IMR-90 (cell line): ENCODE data around the gene CDC42EP3. TPM values are rescaled to one million over a fixed set of nuclear protein-coding genes. Genes with fewer than 3 reads are reported as not detected.
A peak's percentile ranks its signal among the peaks of the same experiment; 100 is the strongest.

ENCODE experiments used
- ATAC-seq: fragments of 200-7000 bp; cut with Tn5 transposase; 2 replicates; pipeline ENCODE4 v1.9.1; 2020; ENCODE audit warnings: low read depth, mild to moderate bottlenecking, moderate library complexity
- BruUV-seq: library from RNA; stranded (reverse); fragments of 400-500 nt; replicated peaks from 2 replicates; lab custom pipeline; 2021; lab: Mats Ljungman, UMichigan
- CTCF ChIA-PET: fragments of 300-600 bp; formaldehyde crosslinking; extraction: SDS; loops from one replicate; lab custom pipeline; 2021; ENCODE audit warnings: antibody characterized with exemption; lab: Yijun Ruan, JAX
- POLR2A ChIA-PET: fragments of 300-600 bp; sonication (Branson Sonifier 250); formaldehyde crosslinking; loops from one replicate; lab custom pipeline; 2022; ENCODE audit warnings: antibody characterized with exemption; ENCODE audit not compliant: unreplicated experiment; lab: Charles Lee
- DNase-seq: peaks from one replicate; pipeline ENCODE4 v3.0.0; 2013
- H2AFZ ChIP-seq: replicated peaks from 2 replicates; pipeline ENCODE3; 2013; ENCODE audit warnings: low read length, mild to moderate bottlenecking; ENCODE audit not compliant: poor library complexity
- H2AK5ac ChIP-seq: 2 replicates; pipeline ENCODE4 v1.6.1; 2013; ENCODE audit warnings: low read depth, low read length, inconsistent platforms
- H2AK9ac ChIP-seq: replicated peaks from 2 replicates; pipeline ENCODE3; 2013; ENCODE audit warnings: mild to moderate bottlenecking, low read depth, low read length, moderate library complexity; ENCODE audit not compliant: poor library complexity
- H2BK120ac ChIP-seq: 2 replicates; pipeline ENCODE4 v1.6.1; 2013; ENCODE audit warnings: low read depth, low read length, inconsistent platforms
- H2BK15ac ChIP-seq: 3 replicates; pipeline ENCODE4 v1.6.1; 2013; ENCODE audit warnings: low read depth, low read length, inconsistent platforms
- H2BK20ac ChIP-seq: 2 replicates; pipeline ENCODE4 v1.6.1; 2013; ENCODE audit warnings: low read depth, mild to moderate bottlenecking, inconsistent platforms, low read length, moderate library complexity
- H2BK5ac ChIP-seq: 2 replicates; pipeline ENCODE4 v1.6.1; 2013; ENCODE audit warnings: mild to moderate bottlenecking, low read depth, low read length, inconsistent platforms; ENCODE audit not compliant: poor library complexity, severe bottlenecking
- H3K14ac ChIP-seq: replicated peaks from 2 replicates; pipeline ENCODE4 v1.6.1; 2013; ENCODE audit warnings: low read depth, low read length, inconsistent platforms
- H3K18ac ChIP-seq: 2 replicates; pipeline ENCODE4 v1.6.1; 2013; ENCODE audit warnings: low read depth, low read length, control low read depth
- H3K23ac ChIP-seq: 2 replicates; pipeline ENCODE4 v1.6.1; 2013; ENCODE audit warnings: low read depth, low read length, inconsistent platforms
- H3K27ac ChIP-seq: 2 replicates; pipeline ENCODE4 v1.5.1; 2013; ENCODE audit warnings: mild to moderate bottlenecking, control low read depth, low read length; ENCODE audit not compliant: insufficient read depth
- H3K27me3 ChIP-seq: 2 replicates; pipeline ENCODE4 v1.6.1; 2013; ENCODE audit warnings: low read length; ENCODE audit not compliant: control insufficient read depth, insufficient read depth
- H3K36me3 ChIP-seq: 2 replicates; pipeline ENCODE4 v1.6.1; 2013; ENCODE audit warnings: low read length, mixed read lengths; ENCODE audit not compliant: control insufficient read depth, insufficient read depth
- H3K4ac ChIP-seq: 2 replicates; pipeline ENCODE4 v1.6.1; 2013; ENCODE audit warnings: low read depth, low read length, inconsistent platforms
- H3K4me1 ChIP-seq: 2 replicates; pipeline ENCODE4 v1.6.1; 2013; ENCODE audit warnings: low read length, mixed read lengths; ENCODE audit not compliant: control insufficient read depth, insufficient read depth
- H3K4me2 ChIP-seq: 2 replicates; pipeline ENCODE4 v1.6.1; 2013; ENCODE audit warnings: low read depth, mild to moderate bottlenecking, control low read depth, low read length, moderate library complexity
- H3K4me3 ChIP-seq: 2 replicates; pipeline ENCODE4 v1.5.1; 2013; ENCODE audit warnings: low read depth, mild to moderate bottlenecking, control low read depth, low read length, moderate library complexity; ENCODE audit not compliant: insufficient read depth
- H3K56ac ChIP-seq: 2 replicates; pipeline ENCODE4 v1.6.1; 2013; ENCODE audit warnings: low read length, inconsistent platforms; ENCODE audit not compliant: insufficient read depth; ENCODE audit errors: extremely low read depth
- H3K79me1 ChIP-seq, 2 experiments: 2 replicates each; pipeline ENCODE4 v1.6.1; 2013; ENCODE audit warnings: low read length in 2 of 2, inconsistent platforms in 1 of 2, low read depth in 1 of 2
- H3K9ac ChIP-seq: 2 replicates; pipeline ENCODE4 v1.6.1; 2013; ENCODE audit warnings: low read depth, low read length, control low read depth
- H3K9me1 ChIP-seq: 2 replicates; pipeline ENCODE4 v1.6.1; 2013; ENCODE audit warnings: low read length, inconsistent platforms; ENCODE audit not compliant: insufficient read depth
- H3K9me3 ChIP-seq: 2 replicates; pipeline ENCODE4 v1.6.1; 2013; ENCODE audit warnings: low read length; ENCODE audit not compliant: control insufficient read depth, insufficient read depth
- H4K20me1 ChIP-seq: 2 replicates; pipeline ENCODE4 v1.6.1; 2013; ENCODE audit warnings: low read length, inconsistent platforms; ENCODE audit not compliant: insufficient read depth
- H4K5ac ChIP-seq: 2 replicates; pipeline ENCODE4 v1.6.1; 2013; ENCODE audit warnings: mild to moderate bottlenecking, low read depth, low read length, control low read depth
- H4K8ac ChIP-seq, 2 experiments: 2 replicates each; pipeline ENCODE4 v1.6.1; 2013; ENCODE audit warnings: low read depth in 2 of 2, low read length in 2 of 2, control low read depth in 1 of 2, inconsistent platforms in 1 of 2
- H4K91ac ChIP-seq: 2 replicates; pipeline ENCODE4 v1.6.1; 2013; ENCODE audit warnings: low read depth, low read length, inconsistent platforms; ENCODE audit not compliant: insufficient read depth
- BHLHE40 ChIP-seq: fragments of 150-350 bp; IDR thresholded peaks from 2 replicates; pipeline ENCODE4 v1.6.1; 2016; ENCODE audit warnings: mild to moderate bottlenecking, low read depth, low read length
- CEBPB ChIP-seq: IDR thresholded peaks from 2 replicates; pipeline ENCODE4 v1.6.1; 2012; ENCODE audit warnings: low read depth, low read length, improper control_type of control experiment
- CHD1 ChIP-seq: IDR thresholded peaks from 2 replicates; pipeline ENCODE4 v1.6.1; 2012; ENCODE audit warnings: low read depth, low read length, improper control_type of control experiment
- ELK1 ChIP-seq: fragments of 150-350 bp; IDR thresholded peaks from 2 replicates; pipeline ENCODE4 v1.6.1; 2016; ENCODE audit warnings: low read depth, mild to moderate bottlenecking, low read length, moderate library complexity, borderline replicate concordance
- FOS ChIP-seq: fragments of 150-350 bp; IDR thresholded peaks from 2 replicates; pipeline ENCODE4 v1.6.1; 2016; ENCODE audit warnings: low read depth, low read length
- MAFK ChIP-seq: IDR thresholded peaks from 2 replicates; pipeline ENCODE4 v1.6.1; 2012; ENCODE audit warnings: low read depth, low read length, improper control_type of control experiment
- MAZ ChIP-seq: IDR thresholded peaks from 2 replicates; pipeline ENCODE4 v1.6.1; 2012; ENCODE audit warnings: low read depth, mild to moderate bottlenecking, low read length, improper control_type of control experiment, moderate library complexity, borderline replicate concordance
- NFE2L2 ChIP-seq: fragments of 150-350 bp; IDR thresholded peaks from 2 replicates; pipeline ENCODE4 v1.6.1; 2016; ENCODE audit warnings: low read depth, mild to moderate bottlenecking, low read length
- RAD21 ChIP-seq: IDR thresholded peaks from 2 replicates; pipeline ENCODE4 v1.6.1; 2012; ENCODE audit warnings: low read length, improper control_type of control experiment
- RFX5 ChIP-seq: IDR thresholded peaks from 2 replicates; pipeline ENCODE4 v1.8.0; 2012; ENCODE audit warnings: low read depth, mild to moderate bottlenecking, low read length, moderate library complexity
- SMC3 ChIP-seq: fragments of 150-350 bp; IDR thresholded peaks from 2 replicates; pipeline ENCODE4 v1.6.1; 2016; ENCODE audit warnings: low read depth, mild to moderate bottlenecking, antibody characterized with exemption, low read length, moderate library complexity
- WGBS, 2 experiments: methylation state at CpG; one replicate each; pipeline versions ENCODE4 v1.1.5 to v1.1.7; 2013; ENCODE audit warnings: missing lambda C conversion rate in 2 of 2; ENCODE audit not compliant: insufficient read length in 1 of 2; ENCODE audit errors: extremely low coverage in 2 of 2; 5-methylcytosine and 5-hydroxymethylcytosine counted together
- dilution Hi-C: fragments of 300-500 bp; cut with HindIII; formaldehyde crosslinking; loops from one replicate; pipeline ENCODE4 v1.14.3; 2018; ENCODE audit warnings: low sequenced_read_pairs; ENCODE audit not compliant: unreplicated experiment
- in situ Hi-C: fragments of 300-500 bp; cut with MboI; formaldehyde crosslinking; loops from 3 replicates; pipeline ENCODE4 v1.14.3; 2019; ENCODE audit warnings: low sequenced_read_pairs, inconsistent platforms, mixed read lengths
- intact Hi-C: fragments of 100-400 bp; cut with micrococcal nuclease; formaldehyde crosslinking; loops from 2 replicates; pipeline ENCODE4 v1.10.0; 2022
- polyA plus RNA-seq, 3 experiments: library from polyadenylated mRNA; depleted of rRNA; stranded (reverse); fragments of >200 nt; gene quantifications; 2 replicates each; pipeline ENCODE4 v1.2.3, GENCODE V29; 2012; ENCODE audit warnings: low replicate concordance in 1 of 3
- total RNA-seq: library from RNA; depleted of rRNA; stranded (reverse); fragments of >200 nt; gene quantifications from 2 replicates; pipeline ENCODE4 v1.2.3, GENCODE V29; 2012
- TF ChIP-seq, protein P1 (sequence below): conservative IDR thresholded peaks from 2 replicates; pipeline ENCODE4 v1.5.1; 2012; ENCODE audit warnings: mild to moderate bottlenecking, low read depth, low read length, improper control_type of control experiment

Gene CDC42EP3
- total and polyA plus RNA-seq, 2 of the 4 experiments (the other 2 are of a cell fraction), result 167 to 193 TPM

DNA sequence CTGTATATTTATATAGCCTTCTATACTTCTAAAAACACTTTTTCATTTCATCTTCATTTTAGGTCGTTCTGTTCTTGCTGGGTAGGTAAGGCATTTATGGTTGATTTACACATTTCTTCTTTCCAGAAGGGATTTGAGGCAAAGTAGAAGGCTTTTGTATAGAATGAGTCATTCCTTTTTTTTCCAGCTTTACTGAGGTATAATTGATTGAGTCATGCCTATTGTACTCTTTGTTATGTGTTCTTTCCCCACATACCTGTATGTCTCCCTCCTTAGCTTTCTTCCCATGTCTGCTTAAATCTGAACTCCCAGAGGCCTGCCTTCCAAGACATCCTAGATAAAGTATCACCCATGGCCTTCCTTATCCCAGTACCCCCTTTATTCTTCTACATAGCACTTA lies 4.8 kb upstream of the CDC42EP3 start:
- H2BK120ac ChIP-seq, result no peak overlapping the region
- H2AK5ac ChIP-seq, result no peak overlapping the region
- no peak overlapping the region for H3K9ac ChIP-seq
- no peak overlapping the region for H2AK9ac ChIP-seq
- no peak overlapping the region for H3K27ac ChIP-seq
- DNase-seq (peak; percentile 58), ATAC-seq (no peak)
- ChIA-PET POLR2A (no interaction called here), CTCF (interaction anchor here (1.2 kb wide), 1 partner anchor 157 kb away, joined by 3 read pairs; no protein-coding TSS in a partner anchor)
- H4K8ac ChIP-seq, result no peak overlapping the region
- peaks cover 0 to 7% of the 10 kb centered on the region in 2 experiments; a peak in 2 of 4 replicates for H3K79me1 ChIP-seq
- no CpG with 5 or more reads among the region's 1 CpG for WGBS, 2 experiments
- H3K14ac ChIP-seq, result no peak overlapping the region
- BruUV-seq, result no TSS peak
- H3K18ac ChIP-seq, result no peak overlapping the region
- TF ChIP-seq FOS (peak; percentile 62), MAFK (no peak), SMC3 (no peak), CEBPB (0 out of 2 replicates have a peak, but pooled peaks have one; percentile 2), RFX5 (no peak), RAD21 (no peak), BHLHE40 (no peak; the same call in 1 of the 2 replicates), NFE2L2 (no peak), ELK1 (no peak), CHD1 (no peak), MAZ (no peak)
- TF ChIP-seq, protein P1, sequence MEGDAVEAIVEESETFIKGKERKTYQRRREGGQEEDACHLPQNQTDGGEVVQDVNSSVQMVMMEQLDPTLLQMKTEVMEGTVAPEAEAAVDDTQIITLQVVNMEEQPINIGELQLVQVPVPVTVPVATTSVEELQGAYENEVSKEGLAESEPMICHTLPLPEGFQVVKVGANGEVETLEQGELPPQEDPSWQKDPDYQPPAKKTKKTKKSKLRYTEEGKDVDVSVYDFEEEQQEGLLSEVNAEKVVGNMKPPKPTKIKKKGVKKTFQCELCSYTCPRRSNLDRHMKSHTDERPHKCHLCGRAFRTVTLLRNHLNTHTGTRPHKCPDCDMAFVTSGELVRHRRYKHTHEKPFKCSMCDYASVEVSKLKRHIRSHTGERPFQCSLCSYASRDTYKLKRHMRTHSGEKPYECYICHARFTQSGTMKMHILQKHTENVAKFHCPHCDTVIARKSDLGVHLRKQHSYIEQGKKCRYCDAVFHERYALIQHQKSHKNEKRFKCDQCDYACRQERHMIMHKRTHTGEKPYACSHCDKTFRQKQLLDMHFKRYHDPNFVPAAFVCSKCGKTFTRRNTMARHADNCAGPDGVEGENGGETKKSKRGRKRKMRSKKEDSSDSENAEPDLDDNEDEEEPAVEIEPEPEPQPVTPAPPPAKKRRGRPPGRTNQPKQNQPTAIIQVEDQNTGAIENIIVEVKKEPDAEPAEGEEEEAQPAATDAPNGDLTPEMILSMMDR, result no peak
- no peak overlapping the region for H2BK5ac ChIP-seq
- H2BK20ac ChIP-seq, result no peak overlapping the region
- H3K9me3 ChIP-seq, result no peaks in the 10 kb centered on the region
- H3K56ac ChIP-seq, result no peak overlapping the region
- H4K5ac ChIP-seq, result no peak overlapping the region
- H3K4me3 ChIP-seq, result no peak overlapping the region
- H3K23ac ChIP-seq, result no peak overlapping the region
- H4K20me1 ChIP-seq, result peaks cover 2% of the 10 kb centered on the region; the same call in 1 of the 2 replicates
- H3K9me1 ChIP-seq, result 0 out of 2 replicates have a peak, but pooled peaks cover 3% of the 10 kb centered on the region
- H3K36me3 ChIP-seq, result no peaks in the 10 kb centered on the region
- no peak overlapping the region for H2AFZ ChIP-seq
- H4K91ac ChIP-seq, result no peak overlapping the region
- H3K4me1 ChIP-seq, result peaks cover 8% of the 10 kb centered on the region
- in situ Hi-C loops (no loop called here), intact Hi-C loops (loop anchor here (10.0 kb wide), 1 partner anchor 599 kb away; no protein-coding TSS in a partner anchor), dilution Hi-C loops (no loop called here)
- no peaks in the 10 kb centered on the region for H3K27me3 ChIP-seq
- H3K4me2 ChIP-seq, result no peak overlapping the region
- H2BK15ac ChIP-seq, result 0 out of 3 replicates have a peak overlapping the region, but pooled peaks have one; percentile 26
- H3K4ac ChIP-seq, result no peak overlapping the region
